Mesenchymal stem cell (in vitro differentiated cells and primary cell): ENCODE data around the gene NEDD4L.
"Not testable (repeated sequence)": the region's sequence is repeated elsewhere in the genome, so short reads cannot be mapped to it uniquely, and the experiment has no call there.

ENCODE experiments used
- DNase-seq: peaks from one replicate; pipeline ENCODE4 v3.0.0-alpha.2; 2013
- H2AFZ ChIP-seq: one replicate; pipeline ENCODE4 v1.6.1; 2013; ENCODE audit warnings: low read depth, mild to moderate bottlenecking, control low read depth, inconsistent platforms, low read length, moderate library complexity
- H2AK5ac ChIP-seq: 2 replicates; pipeline ENCODE4 v1.6.1; 2013; ENCODE audit warnings: low read length, moderate library complexity, mild to moderate bottlenecking, inconsistent platforms; ENCODE audit not compliant: severe bottlenecking
- H2BK120ac ChIP-seq: one replicate; pipeline ENCODE4 v1.6.1; 2013; ENCODE audit warnings: low read depth, mild to moderate bottlenecking, inconsistent platforms, low read length, moderate library complexity
- H2BK12ac ChIP-seq, 2 experiments: one replicate each; pipeline ENCODE4 v1.6.1; 2013; ENCODE audit warnings: inconsistent platforms in 2 of 2, low read length in 2 of 2, mild to moderate bottlenecking in 2 of 2, moderate library complexity in 2 of 2, control low read depth in 1 of 2
- H2BK15ac ChIP-seq: one replicate; pipeline ENCODE4 v1.6.1; 2013; ENCODE audit warnings: mild to moderate bottlenecking, low read depth, inconsistent platforms; ENCODE audit not compliant: poor library complexity, severe bottlenecking
- H2BK5ac ChIP-seq: 2 replicates; pipeline ENCODE4 v1.6.1; 2013; ENCODE audit warnings: low read depth, mild to moderate bottlenecking, low read length, control low read depth, inconsistent platforms; ENCODE audit not compliant: poor library complexity, severe bottlenecking
- H3K14ac ChIP-seq, 2 experiments: one replicate each; pipeline ENCODE4 v1.6.1; 2013; ENCODE audit warnings: inconsistent platforms in 2 of 2, low read length in 2 of 2, control low read depth in 1 of 2, mild to moderate bottlenecking in 1 of 2, moderate library complexity in 1 of 2
- H3K18ac ChIP-seq, 2 experiments: one replicate each; pipeline ENCODE4 v1.6.1; 2013; ENCODE audit warnings: inconsistent platforms in 2 of 2, low read length in 2 of 2, control low read depth in 1 of 2, low read depth in 1 of 2, mild to moderate bottlenecking in 1 of 2
- H3K23ac ChIP-seq, 2 experiments: one replicate each; pipeline ENCODE4 v1.6.1; 2013; ENCODE audit warnings: inconsistent platforms in 2 of 2, low read length in 2 of 2, mild to moderate bottlenecking in 2 of 2, moderate library complexity in 2 of 2, control low read depth in 1 of 2
- H3K27ac ChIP-seq: 2 replicates; pipeline ENCODE4 v1.5.1; 2013; ENCODE audit warnings: mild to moderate bottlenecking, moderate library complexity, low read length, control low read depth, inconsistent platforms; ENCODE audit not compliant: poor library complexity, severe bottlenecking
- H3K27me3 ChIP-seq, 2 experiments: 2 replicates each; pipeline versions ENCODE4 v1.6.1 to v1.7.0; 2013; ENCODE audit warnings: low read length in 2 of 2, mild to moderate bottlenecking in 2 of 2, moderate library complexity in 2 of 2, control low read depth in 1 of 2, inconsistent platforms in 1 of 2; ENCODE audit not compliant: control insufficient read depth in 1 of 2, insufficient read depth in 1 of 2
- H3K36me3 ChIP-seq, 2 experiments: 2 replicates each; pipeline versions ENCODE4 v1.6.1 to v1.7.0; 2013; ENCODE audit warnings: low read length in 2 of 2, control low read depth in 1 of 2, inconsistent platforms in 1 of 2, low read depth in 1 of 2, mild to moderate bottlenecking in 1 of 2; ENCODE audit not compliant: insufficient read depth in 2 of 2, control insufficient read depth in 1 of 2
- H3K4ac ChIP-seq, 2 experiments: one replicate each; pipeline ENCODE4 v1.6.1; 2013; ENCODE audit warnings: inconsistent platforms in 2 of 2, low read length in 2 of 2, mild to moderate bottlenecking in 2 of 2, moderate library complexity in 2 of 2, control low read depth in 1 of 2, low read depth in 1 of 2
- H3K4me1 ChIP-seq: 2 replicates; pipeline ENCODE4 v1.6.1; 2013; ENCODE audit warnings: low read depth, low read length, control low read depth; ENCODE audit not compliant: control insufficient read depth, insufficient read depth
- H3K4me2 ChIP-seq: 2 replicates; pipeline ENCODE4 v1.6.1; 2013; ENCODE audit warnings: low read length, mild to moderate bottlenecking, inconsistent platforms; ENCODE audit not compliant: poor library complexity, severe bottlenecking
- H3K4me3 ChIP-seq, 2 experiments: 2 replicates each; pipeline versions ENCODE4 v1.5.1 to v1.7.0; 2013; ENCODE audit warnings: low read length in 2 of 2, mild to moderate bottlenecking in 2 of 2, control low read depth in 1 of 2, low read depth in 1 of 2; ENCODE audit not compliant: insufficient read depth in 1 of 2
- H3K79me1 ChIP-seq: replicated peaks from 2 replicates; pipeline ENCODE4 v1.6.1; 2013; ENCODE audit warnings: mild to moderate bottlenecking, control low read depth, low read length, inconsistent platforms; ENCODE audit not compliant: poor library complexity, severe bottlenecking
- H3K9ac ChIP-seq: 2 replicates; pipeline ENCODE4 v1.7.0; 2013; ENCODE audit warnings: mild to moderate bottlenecking, low read length, moderate library complexity
- H3K9me3 ChIP-seq: 2 replicates; pipeline ENCODE4 v1.7.0; 2013; ENCODE audit warnings: mild to moderate bottlenecking, low read length; ENCODE audit not compliant: control insufficient read depth
- H4K8ac ChIP-seq: one replicate; pipeline ENCODE4 v1.6.1; 2013; ENCODE audit warnings: inconsistent platforms, mild to moderate bottlenecking, low read length, moderate library complexity
- H4K91ac ChIP-seq: one replicate; pipeline ENCODE4 v1.6.1; 2013; ENCODE audit warnings: mild to moderate bottlenecking, low read length, inconsistent platforms
- WGBS: methylation state at CpG from one replicate; pipeline ENCODE4 v1.1.7; 2013; ENCODE audit warnings: mixed read lengths; 5-methylcytosine and 5-hydroxymethylcytosine counted together

NEDD4L gene

GRCh38 chr18:58048081-58048642 is 4.1 kb downstream of the NEDD4L start:
- no peak overlapping the region for H3K4me2 ChIP-seq
- H3K27ac ChIP-seq: no peak overlapping the region
- H2BK5ac ChIP-seq: no peak overlapping the region
- H3K9me3 ChIP-seq: no peaks in the 10 kb centered on the region
- no peak overlapping the region for H4K8ac ChIP-seq
- peaks cover 3% of the 10 kb centered on the region for H3K4me1 ChIP-seq
- H4K91ac ChIP-seq: no peak overlapping the region
- H2AFZ ChIP-seq: no peak overlapping the region
- no peak overlapping the region for H2BK12ac ChIP-seq
- H3K23ac ChIP-seq: no peak overlapping the region
- H3K18ac ChIP-seq: no peak overlapping the region
- no peak overlapping the region for H3K14ac ChIP-seq
- no peak overlapping the region for H3K9ac ChIP-seq
- peaks cover 21% of the 10 kb centered on the region for H3K79me1 ChIP-seq
- H3K4me3 ChIP-seq: no peak overlapping the region
- H2AK5ac ChIP-seq: peak overlapping the region; percentile 25
- 92% methylated on average over 4 of the region's 5 CpGs for WGBS
- no peaks in the 10 kb centered on the region for H3K36me3 ChIP-seq
- H2BK120ac ChIP-seq: no peak overlapping the region
- no peak overlapping the region for H3K4ac ChIP-seq
- H3K27me3 ChIP-seq: no peaks in the 10 kb centered on the region
- no peak overlapping the region for H2BK15ac ChIP-seq
- DNase-seq: no peak

- Histone ChIP-seq H3K23ac (no peak overlapping the region), H3K27me3 (no peaks in the 10 kb centered on the region), H3K9ac (no peak overlapping the region), H3K79me1 (peaks cover 21% of the 10 kb centered on the region), H3K27ac (no peak overlapping the region), H3K9me3 (no peaks in the 10 kb centered on the region), H3K4me2 (no peak overlapping the region), H2BK5ac (no peak overlapping the region), H3K4ac (no peak overlapping the region), H3K4me1 (peaks cover 3% of the 10 kb centered on the region), H3K14ac (no peak overlapping the region), H2BK12ac (no peak overlapping the region), H2BK120ac (no peak overlapping the region), H3K4me3 (no peak overlapping the region), H3K18ac (no peak overlapping the region), H4K91ac (no peak overlapping the region), H3K36me3 (no peaks in the 10 kb centered on the region), H2BK15ac (no peak overlapping the region), H4K8ac (no peak overlapping the region), H2AK5ac (no peak overlapping the region), H2AFZ (no peak overlapping the region)
- WGBS: 90% methylated on average over 5 of the region's 6 CpGs
- no peak for DNase-seq
These were observed 5.1 kb downstream of the NEDD4L start for GRCh38 chr18:58049000-58049688.

- not testable (repeated sequence) for H3K27me3 ChIP-seq, H2AK5ac ChIP-seq, H2BK15ac ChIP-seq, H3K18ac ChIP-seq, H3K27ac ChIP-seq, H4K91ac ChIP-seq, H3K23ac ChIP-seq, H2BK5ac ChIP-seq, H3K9me3 ChIP-seq, H2BK12ac ChIP-seq, H4K8ac ChIP-seq, H3K9ac ChIP-seq, H2AFZ ChIP-seq, H2BK120ac ChIP-seq, H3K4me1 ChIP-seq, H3K4ac ChIP-seq, H3K36me3 ChIP-seq, H3K14ac ChIP-seq, H3K4me3 ChIP-seq, H3K4me2 ChIP-seq, DNase-seq
- 100% methylated on average over 1 of the region's 3 CpGs for WGBS
- H3K79me1 ChIP-seq: peaks cover 16% of the 10 kb centered on the region
These were observed 6.9 kb downstream of the NEDD4L start for GRCh38 chr18:58050963-58051362.

GRCh38 chr18:58051765-58052460 is 7.9 kb downstream of the NEDD4L start:
- Histone ChIP-seq H3K18ac (no peak overlapping the region), H3K14ac (no peak overlapping the region), H3K23ac (no peak overlapping the region), H2BK5ac (no peak overlapping the region), H2AK5ac (no peak overlapping the region), H3K9ac (no peak overlapping the region), H3K4me1 (peaks cover 2% of the 10 kb centered on the region), H3K79me1 (peaks cover 16% of the 10 kb centered on the region), H3K27ac (peak overlapping the region; percentile 24), H4K8ac (no peak overlapping the region), H3K4me2 (no peak overlapping the region), H3K4me3 (no peak overlapping the region), H3K4ac (no peak overlapping the region), H4K91ac (no peak overlapping the region), H2BK12ac (no peak overlapping the region), H3K36me3 (no peaks in the 10 kb centered on the region), H2BK15ac (no peak overlapping the region), H3K9me3 (no peaks in the 10 kb centered on the region), H2AFZ (no peak overlapping the region), H3K27me3 (no peaks in the 10 kb centered on the region), H2BK120ac (no peak overlapping the region)
- 90% methylated on average over 4 of the region's 4 CpGs for WGBS
- DNase-seq: no peak
